HEK293 (cell line): ENCODE measurements around the gene HS3ST1.

Experiments used
- CTCF ChIA-PET: fragments of 350-600 bp; formaldehyde crosslinking; extraction: SDS; loops from one replicate; lab custom pipeline; 2021; ENCODE audit warnings: antibody characterized with exemption; lab: Yijun Ruan, JAX
- POLR2A ChIA-PET: fragments of 300-600 bp; formaldehyde crosslinking; extraction: SDS; loops from one replicate; lab custom pipeline; 2020; ENCODE audit warnings: antibody characterized with exemption, inconsistent platforms; lab: Yijun Ruan, JAX
- H3K27ac ChIP-seq: fragments of 200-500 bp; sonication (Bioruptor generic); 2 replicates; pipeline ENCODE4 v1.5.1; 2014; ENCODE audit warnings: low read depth, low read length, control low read depth, inconsistent platforms; ENCODE audit errors: extremely low read depth
- H3K36me3 ChIP-seq, 2 experiments: fragments of 200-500 bp in 1 of 2; sonication (Bioruptor generic) in 1 of 2; 1 replicate in 1 of 2; 2 replicates in 1 of 2; pipeline ENCODE4 v1.5.1; 2014 to 2017; ENCODE audit warnings: inconsistent platforms in 2 of 2, low read length in 2 of 2; ENCODE audit not compliant: control insufficient read depth in 2 of 2, insufficient read depth in 1 of 2
- H3K4me1 ChIP-seq: fragments of 200-500 bp; sonication (Bioruptor generic); 2 replicates; pipeline ENCODE4 v1.5.1; 2014; ENCODE audit warnings: mild to moderate bottlenecking, low read length, inconsistent platforms; ENCODE audit not compliant: control insufficient read depth, insufficient read depth
- H3K4me3 ChIP-seq: 2 replicates; pipeline ENCODE4 v1.5.1; 2011; ENCODE audit warnings: low read depth, mild to moderate bottlenecking, control low read depth, low read length, moderate library complexity
- H3K9me3 ChIP-seq: fragments of 200-500 bp; sonication (Bioruptor generic); 2 replicates; pipeline ENCODE4 v1.5.1; 2014; ENCODE audit warnings: low read depth, low read length, inconsistent platforms; ENCODE audit not compliant: control insufficient read depth, insufficient read depth
- EGR2 ChIP-seq: fragments of 450-650 bp; formaldehyde crosslinking; IDR thresholded peaks from 2 replicates; pipeline ENCODE4 v1.5.1; 2016; ENCODE audit warnings: low read depth, missing biosample characterization, missing genetic modification characterization
- GLIS2 ChIP-seq: fragments of 450-650 bp; formaldehyde crosslinking; IDR thresholded peaks from 2 replicates; pipeline ENCODE4 v1.5.1; 2016; ENCODE audit warnings: missing biosample characterization, missing genetic modification characterization
- KLF16 ChIP-seq: fragments of 450-650 bp; formaldehyde crosslinking; IDR thresholded peaks from 2 replicates; pipeline ENCODE4 v1.5.1; 2017; ENCODE audit warnings: missing biosample characterization, missing genetic modification characterization
- KLF8 ChIP-seq: fragments of 450-650 bp; formaldehyde crosslinking; IDR thresholded peaks from 2 replicates; pipeline ENCODE4 v1.5.1; 2016; ENCODE audit warnings: missing biosample characterization, missing genetic modification characterization
- PBX3 ChIP-seq: sonication (generic); formaldehyde crosslinking; IDR thresholded peaks from 2 replicates; pipeline ENCODE4 v1.8.1; 2022; ENCODE audit warnings: mild to moderate bottlenecking, moderate library complexity, missing genetic modification reagents
- PRDM2 ChIP-seq: fragments of 450-650 bp; formaldehyde crosslinking; IDR thresholded peaks from 2 replicates; pipeline ENCODE4 v1.5.1; 2016; ENCODE audit warnings: missing biosample characterization, missing genetic modification characterization, borderline replicate concordance
- SP7 ChIP-seq: fragments of 450-650 bp; formaldehyde crosslinking; IDR thresholded peaks from 2 replicates; pipeline ENCODE4 v1.5.1; 2016; ENCODE audit warnings: missing biosample characterization, missing genetic modification characterization
- TSHZ1 ChIP-seq: fragments of 450-650 bp; formaldehyde crosslinking; IDR thresholded peaks from 2 replicates; pipeline ENCODE4 v1.5.1; 2016; ENCODE audit warnings: missing biosample characterization, missing genetic modification characterization, borderline replicate concordance
- ZFHX2 ChIP-seq: fragments of 450-650 bp; formaldehyde crosslinking; conservative IDR thresholded peaks from 2 replicates; pipeline ENCODE4 v1.5.1; 2016; ENCODE audit warnings: missing biosample characterization, missing genetic modification characterization
- ZNF112 ChIP-seq: fragments of 450-650 bp; formaldehyde crosslinking; IDR thresholded peaks from 2 replicates; pipeline ENCODE4 v1.5.0; 2017; ENCODE audit warnings: missing biosample characterization, missing genetic modification characterization
- ZNF132 ChIP-seq: fragments of 450-650 bp; formaldehyde crosslinking; IDR thresholded peaks from 2 replicates; pipeline ENCODE4 v1.5.1; 2017; ENCODE audit warnings: missing biosample characterization, missing genetic modification characterization, borderline replicate concordance
- ZNF133 ChIP-seq: fragments of 450-650 bp; formaldehyde crosslinking; IDR thresholded peaks from 2 replicates; pipeline ENCODE4 v1.5.1; 2016; ENCODE audit warnings: missing biosample characterization, missing genetic modification characterization
- ZNF211 ChIP-seq: fragments of 450-650 bp; formaldehyde crosslinking; IDR thresholded peaks from 2 replicates; pipeline ENCODE4 v1.5.1; 2016; ENCODE audit warnings: low read depth, missing biosample characterization, missing genetic modification characterization
- ZNF266 ChIP-seq: fragments of 450-650 bp; formaldehyde crosslinking; IDR thresholded peaks from 2 replicates; pipeline ENCODE4 v1.5.1; 2016; ENCODE audit warnings: missing biosample characterization, missing genetic modification characterization, low read depth
- ZNF394 ChIP-seq: fragments of 450-650 bp; formaldehyde crosslinking; IDR thresholded peaks from 2 replicates; pipeline ENCODE4 v1.5.1; 2016; ENCODE audit warnings: missing biosample characterization, missing genetic modification characterization, mild to moderate bottlenecking, moderate library complexity, borderline replicate concordance
- ZNF549 ChIP-seq: fragments of 450-650 bp; IDR thresholded peaks from 2 replicates; pipeline ENCODE4 v1.5.1; 2018; ENCODE audit warnings: missing biosample characterization, missing genetic modification characterization, mild to moderate bottlenecking, inconsistent platforms, moderate library complexity
- ZNF645 ChIP-seq: fragments of 450-650 bp; formaldehyde crosslinking; IDR thresholded peaks from 2 replicates; pipeline ENCODE4; 2016; ENCODE audit warnings: missing biosample characterization, missing genetic modification characterization
- ZNF664 ChIP-seq: fragments of 450-650 bp; formaldehyde crosslinking; IDR thresholded peaks from 2 replicates; pipeline ENCODE4 v1.5.1; 2016; ENCODE audit warnings: missing biosample characterization, missing genetic modification characterization
- ZNF677 ChIP-seq: fragments of 450-650 bp; IDR thresholded peaks from 2 replicates; pipeline ENCODE4 v1.5.0; 2018; ENCODE audit warnings: missing biosample characterization, mild to moderate bottlenecking, missing genetic modification characterization, moderate library complexity
- ZNF785 ChIP-seq: fragments of 450-650 bp; formaldehyde crosslinking; IDR thresholded peaks from 2 replicates; pipeline ENCODE4 v1.5.1; 2016; ENCODE audit warnings: missing biosample characterization, missing genetic modification characterization
- ZNF792 ChIP-seq: fragments of 450-650 bp; formaldehyde crosslinking; IDR thresholded peaks from 2 replicates; pipeline ENCODE4 v1.5.1; 2016; ENCODE audit warnings: missing biosample characterization, missing genetic modification characterization
- ZSCAN5A ChIP-seq: fragments of 450-650 bp; formaldehyde crosslinking; IDR thresholded peaks from 2 replicates; pipeline ENCODE4 v1.5.1; 2016; ENCODE audit warnings: missing biosample characterization, missing genetic modification characterization

HS3ST1 gene

GRCh38 chr4:11471618-11472017 is 42.9 kb upstream of the HS3ST1 start (continued):
- no peak for TF ChIP-seq TSHZ1 (tag by site-specific recombination)

- Histone ChIP-seq H3K9me3 (no peaks in the 10 kb centered on the region), H3K4me1 (no peaks in the 10 kb centered on the region), H3K36me3 (no peaks in the 10 kb centered on the region), H3K27ac (no peak overlapping the region), H3K4me3 (no peak overlapping the region)
- ChIA-PET CTCF (no interaction called here), POLR2A (no interaction called here)
- TF ChIP-seq ZNF792 (tag by site-specific recombination) (no peak), GLIS2 (tag by site-specific recombination) (no peak), PBX3 (CRISPR knock-in tag) (no peak), ZNF132 (tag by site-specific recombination) (no peak), ZNF133 (no peak), ZNF664 (tag by site-specific recombination) (no peak), KLF8 (no peak), KLF16 (no peak), ZNF266 (tag by site-specific recombination) (no peak), ZNF549 (tag by site-specific recombination) (no peak), ZNF645 (no peak), ZNF211 (tag by site-specific recombination) (no peak), SP7 (tag by site-specific recombination) (no peak), EGR2 (tag by site-specific recombination) (no peak), ZNF785 (tag by site-specific recombination) (no peak)
Measured at GRCh38 chr4:11471046-11471441, 42.4 kb upstream of the HS3ST1 start.

GRCh38 chr4:11470438-11471045 is 41.8 kb upstream of the HS3ST1 start:
- H3K27ac ChIP-seq: no peak overlapping the region
- H3K4me3 ChIP-seq: no peak overlapping the region
- CTCF ChIA-PET: no interaction called here
- TF ChIP-seq ZSCAN5A (tag by site-specific recombination): no peak
- TF ChIP-seq ZNF112 (tag by site-specific recombination): no peak
- no peak for TF ChIP-seq ZNF394 (tag by site-specific recombination)
- TF ChIP-seq ZFHX2: no peak
- no peak for TF ChIP-seq ZNF677 (tag by site-specific recombination)
- TF ChIP-seq PRDM2 (tag by site-specific recombination): no peak

More at GRCh38 chr4:11470438-11471045, 41.8 kb upstream of the HS3ST1 start:
- H3K36me3 ChIP-seq: no peaks in the 10 kb centered on the region
- no peaks in the 10 kb centered on the region for H3K4me1 ChIP-seq
- H3K9me3 ChIP-seq: no peaks in the 10 kb centered on the region
- POLR2A ChIA-PET: no interaction called here
